Panc1 (cell line): ENCODE measurements around the gene PANK1. TPM values are rescaled to one million over a fixed set of nuclear protein-coding genes. Genes with fewer than 3 reads are reported as not detected.
"Not testable (repeated sequence)": the region's sequence is repeated elsewhere in the genome, so short reads cannot be mapped to it uniquely, and the experiment has no call there.

Source experiments
- ATAC-seq: fragments of 200-7000 bp; cut with Tn5 transposase; 2 replicates; pipeline ENCODE4 v1.9.1; 2020; ENCODE audit warnings: mild to moderate bottlenecking, moderate library complexity
- BruUV-seq: library from RNA; stranded (reverse); fragments of 400-500 nt; replicated peaks from 2 replicates; lab custom pipeline; 2021; lab: Mats Ljungman, UMichigan
- CTCF ChIA-PET: fragments of 300-600 bp; sonication (Branson Sonifier 250); formaldehyde crosslinking; loops from one replicate; lab custom pipeline; 2022; ENCODE audit warnings: antibody characterized with exemption; lab: Charles Lee
- POLR2A ChIA-PET: fragments of 300-600 bp; sonication (Branson Sonifier 250); formaldehyde crosslinking; loops from one replicate; lab custom pipeline; 2022; ENCODE audit warnings: antibody characterized with exemption; lab: Charles Lee
- DNase-seq: peaks from one replicate; pipeline ENCODE4 v3.0.0-alpha.2; 2010; ENCODE audit warnings: low read depth, low spot score
- H3K27ac ChIP-seq: 2 replicates; pipeline ENCODE4 v1.5.1; 2011; ENCODE audit warnings: mild to moderate bottlenecking, low read length, inconsistent platforms
- H3K27me3 ChIP-seq: fragments of 200-500 bp; sonication (Bioruptor generic); 2 replicates; pipeline ENCODE4 v1.6.0; 2014; ENCODE audit warnings: low read length, inconsistent platforms; ENCODE audit not compliant: control insufficient read depth, insufficient read depth
- H3K36me3 ChIP-seq: fragments of 200-500 bp; sonication (Bioruptor generic); 2 replicates; pipeline ENCODE4 v1.5.1; 2014; ENCODE audit warnings: inconsistent platforms, mild to moderate bottlenecking, low read length, moderate library complexity; ENCODE audit not compliant: control insufficient read depth, insufficient read depth
- H3K4me1 ChIP-seq: 2 replicates; pipeline ENCODE4 v1.5.1; 2011; ENCODE audit warnings: inconsistent platforms, mild to moderate bottlenecking, low read length, moderate library complexity; ENCODE audit not compliant: control insufficient read depth, insufficient read depth
- H3K4me3 ChIP-seq, 2 experiments: 2 replicates each; pipeline ENCODE4 v1.5.1; 2011 to 2012; ENCODE audit warnings: low read depth in 2 of 2, low read length in 2 of 2, mild to moderate bottlenecking in 2 of 2, inconsistent platforms in 1 of 2, moderate library complexity in 1 of 2
- H3K9me3 ChIP-seq: fragments of 200-500 bp; sonication (Bioruptor generic); 2 replicates; pipeline ENCODE4 v1.5.1; 2014; ENCODE audit warnings: low read depth, mild to moderate bottlenecking, inconsistent platforms, low read length, moderate library complexity; ENCODE audit not compliant: control insufficient read depth, insufficient read depth
- POLR2AphosphoS5 ChIP-seq: IDR thresholded peaks from 2 replicates; pipeline ENCODE4 v1.6.1; 2012; ENCODE audit warnings: mild to moderate bottlenecking, low read depth, low read length, moderate library complexity
- SIN3A ChIP-seq: IDR thresholded peaks from 2 replicates; pipeline ENCODE4 v1.6.1; 2012; ENCODE audit warnings: low read depth, mild to moderate bottlenecking, low read length, moderate library complexity, borderline replicate concordance; ENCODE audit not compliant: insufficient read depth
- TCF7L2 ChIP-seq: IDR thresholded peaks from 2 replicates; pipeline ENCODE4 v1.6.1; 2011; ENCODE audit warnings: mild to moderate bottlenecking, low read depth, low read length, inconsistent platforms
- in situ Hi-C: cut with HindIII; loops from 2 replicates; pipeline ENCODE4 v1.10.0; 2016; ENCODE audit warnings: low sequenced_read_pairs, low pct_unique_long_range_greater_than_20kb
- intact Hi-C: fragments of 100-400 bp; cut with micrococcal nuclease; formaldehyde crosslinking; loops from one replicate; pipeline ENCODE4 v1.10.0; 2022; ENCODE audit not compliant: unreplicated experiment
- total RNA-seq: library from RNA; stranded (reverse); gene quantifications from one replicate; pipeline ENCODE4 v1.2.1, GENCODE V29; 2021; ENCODE audit not compliant: unreplicated experiment
- TF ChIP-seq, protein P1 (sequence below): fragments of 450-650 bp; IDR thresholded peaks from 2 replicates; pipeline ENCODE4 v1.5.1; 2017; ENCODE audit warnings: mild to moderate bottlenecking
- TF ChIP-seq, protein P2 (sequence below), 2 experiments: IDR thresholded peaks; 2 replicates each; pipeline ENCODE4 v1.6.1; 2011 to 2012; ENCODE audit warnings: low read depth in 2 of 2, control low read depth in 1 of 2, low read length in 1 of 2, mild to moderate bottlenecking in 1 of 2, moderate library complexity in 1 of 2; ENCODE audit not compliant: insufficient read depth in 1 of 2

Gene PANK1
- total RNA-seq, 1 experiment from 2014 or later = 11.0 TPM

DNA sequence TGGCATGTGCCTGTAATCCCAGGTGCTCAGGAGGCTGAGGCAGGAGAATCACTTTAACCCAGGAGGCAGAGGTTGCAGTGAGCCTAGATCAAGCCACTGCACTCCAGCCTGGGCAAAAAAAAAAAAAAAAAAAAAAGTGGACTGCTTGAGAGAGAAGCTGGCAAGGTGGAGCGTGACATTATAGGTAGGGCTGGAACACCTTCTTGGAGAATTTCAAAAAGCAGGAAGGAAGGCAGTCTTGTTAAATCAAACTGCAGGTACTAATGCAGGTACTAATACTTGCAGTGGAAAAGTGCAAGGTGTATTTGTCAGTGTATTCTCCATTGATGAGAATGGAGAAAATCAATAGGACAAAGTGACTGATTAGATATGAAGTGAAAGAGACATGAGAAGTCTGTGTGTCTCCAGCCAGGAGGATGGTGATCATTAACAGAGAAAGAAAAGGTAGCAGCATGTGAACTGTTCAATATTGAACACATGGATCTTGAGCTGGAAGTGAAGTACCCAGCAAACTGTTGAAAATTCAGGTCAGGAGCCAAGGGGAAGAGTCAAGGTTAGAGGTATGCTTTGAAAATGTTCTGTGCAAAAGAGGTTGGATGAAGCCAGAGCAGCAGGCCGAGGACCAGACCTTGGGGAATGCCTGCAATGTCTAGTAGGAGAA lies 97.1 kb downstream of the PANK1 start:
- Histone ChIP-seq H3K27ac (no peak overlapping the region), H3K9me3 (no peaks in the 10 kb centered on the region), H3K36me3 (no peaks in the 10 kb centered on the region), H3K4me1 (no peaks in the 10 kb centered on the region), H3K27me3 (no peaks in the 10 kb centered on the region; the same call in 1 of the 2 replicates), H3K4me3 (no peak overlapping the region)
- intact Hi-C loops = no loop called here
- CTCF ChIA-PET = interaction anchor here (0.6 kb wide), 1 partner anchor 15 kb away, joined by 3 read pairs; no protein-coding TSS in a partner anchor
- DNase-seq (no peak), ATAC-seq (no peak)
- TF ChIP-seq, protein P1, sequence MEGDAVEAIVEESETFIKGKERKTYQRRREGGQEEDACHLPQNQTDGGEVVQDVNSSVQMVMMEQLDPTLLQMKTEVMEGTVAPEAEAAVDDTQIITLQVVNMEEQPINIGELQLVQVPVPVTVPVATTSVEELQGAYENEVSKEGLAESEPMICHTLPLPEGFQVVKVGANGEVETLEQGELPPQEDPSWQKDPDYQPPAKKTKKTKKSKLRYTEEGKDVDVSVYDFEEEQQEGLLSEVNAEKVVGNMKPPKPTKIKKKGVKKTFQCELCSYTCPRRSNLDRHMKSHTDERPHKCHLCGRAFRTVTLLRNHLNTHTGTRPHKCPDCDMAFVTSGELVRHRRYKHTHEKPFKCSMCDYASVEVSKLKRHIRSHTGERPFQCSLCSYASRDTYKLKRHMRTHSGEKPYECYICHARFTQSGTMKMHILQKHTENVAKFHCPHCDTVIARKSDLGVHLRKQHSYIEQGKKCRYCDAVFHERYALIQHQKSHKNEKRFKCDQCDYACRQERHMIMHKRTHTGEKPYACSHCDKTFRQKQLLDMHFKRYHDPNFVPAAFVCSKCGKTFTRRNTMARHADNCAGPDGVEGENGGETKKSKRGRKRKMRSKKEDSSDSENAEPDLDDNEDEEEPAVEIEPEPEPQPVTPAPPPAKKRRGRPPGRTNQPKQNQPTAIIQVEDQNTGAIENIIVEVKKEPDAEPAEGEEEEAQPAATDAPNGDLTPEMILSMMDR = no peak
- no peak for TF ChIP-seq TCF7L2
- TF ChIP-seq SIN3A = no peak
- TF ChIP-seq, protein P2, sequence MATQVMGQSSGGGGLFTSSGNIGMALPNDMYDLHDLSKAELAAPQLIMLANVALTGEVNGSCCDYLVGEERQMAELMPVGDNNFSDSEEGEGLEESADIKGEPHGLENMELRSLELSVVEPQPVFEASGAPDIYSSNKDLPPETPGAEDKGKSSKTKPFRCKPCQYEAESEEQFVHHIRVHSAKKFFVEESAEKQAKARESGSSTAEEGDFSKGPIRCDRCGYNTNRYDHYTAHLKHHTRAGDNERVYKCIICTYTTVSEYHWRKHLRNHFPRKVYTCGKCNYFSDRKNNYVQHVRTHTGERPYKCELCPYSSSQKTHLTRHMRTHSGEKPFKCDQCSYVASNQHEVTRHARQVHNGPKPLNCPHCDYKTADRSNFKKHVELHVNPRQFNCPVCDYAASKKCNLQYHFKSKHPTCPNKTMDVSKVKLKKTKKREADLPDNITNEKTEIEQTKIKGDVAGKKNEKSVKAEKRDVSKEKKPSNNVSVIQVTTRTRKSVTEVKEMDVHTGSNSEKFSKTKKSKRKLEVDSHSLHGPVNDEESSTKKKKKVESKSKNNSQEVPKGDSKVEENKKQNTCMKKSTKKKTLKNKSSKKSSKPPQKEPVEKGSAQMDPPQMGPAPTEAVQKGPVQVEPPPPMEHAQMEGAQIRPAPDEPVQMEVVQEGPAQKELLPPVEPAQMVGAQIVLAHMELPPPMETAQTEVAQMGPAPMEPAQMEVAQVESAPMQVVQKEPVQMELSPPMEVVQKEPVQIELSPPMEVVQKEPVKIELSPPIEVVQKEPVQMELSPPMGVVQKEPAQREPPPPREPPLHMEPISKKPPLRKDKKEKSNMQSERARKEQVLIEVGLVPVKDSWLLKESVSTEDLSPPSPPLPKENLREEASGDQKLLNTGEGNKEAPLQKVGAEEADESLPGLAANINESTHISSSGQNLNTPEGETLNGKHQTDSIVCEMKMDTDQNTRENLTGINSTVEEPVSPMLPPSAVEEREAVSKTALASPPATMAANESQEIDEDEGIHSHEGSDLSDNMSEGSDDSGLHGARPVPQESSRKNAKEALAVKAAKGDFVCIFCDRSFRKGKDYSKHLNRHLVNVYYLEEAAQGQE (IDR thresholded peaks at IDR 0.05; ENCODE audit: insufficient read depth in 1 of 2, low read depth in 2 of 2, low read length in 1 of 2) = no peak
- no peak for TF ChIP-seq POLR2AphosphoS5
- in situ Hi-C loops = no loop called here
- BruUV-seq = no TSS peak
- POLR2A ChIA-PET = no interaction called here

DNA sequence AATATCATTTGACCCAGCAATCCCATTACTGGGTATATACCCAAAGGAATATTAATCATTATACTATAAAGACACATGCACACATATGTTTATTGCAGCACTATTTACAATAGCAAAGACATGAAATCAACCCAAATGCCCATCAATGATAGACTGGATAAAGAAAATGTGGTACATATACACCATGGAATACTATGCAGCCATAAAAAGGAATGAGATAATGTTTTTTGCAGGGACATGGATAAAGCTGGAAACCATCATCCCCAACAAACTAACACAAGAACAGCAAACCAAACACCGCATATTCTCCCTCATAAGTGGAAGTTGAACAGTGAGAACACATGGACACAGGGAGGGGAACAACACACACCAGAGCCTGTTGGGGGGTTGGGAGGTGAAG lies 98.4 kb downstream of the PANK1 start:
- H3K9me3 ChIP-seq, H3K27me3 ChIP-seq, H3K27ac ChIP-seq, ATAC-seq, DNase-seq, in situ Hi-C loops, H3K4me3 ChIP-seq, CTCF ChIA-PET, H3K4me1 ChIP-seq, intact Hi-C loops, H3K36me3 ChIP-seq, POLR2A ChIA-PET, BruUV-seq: not testable (repeated sequence)

DNA sequence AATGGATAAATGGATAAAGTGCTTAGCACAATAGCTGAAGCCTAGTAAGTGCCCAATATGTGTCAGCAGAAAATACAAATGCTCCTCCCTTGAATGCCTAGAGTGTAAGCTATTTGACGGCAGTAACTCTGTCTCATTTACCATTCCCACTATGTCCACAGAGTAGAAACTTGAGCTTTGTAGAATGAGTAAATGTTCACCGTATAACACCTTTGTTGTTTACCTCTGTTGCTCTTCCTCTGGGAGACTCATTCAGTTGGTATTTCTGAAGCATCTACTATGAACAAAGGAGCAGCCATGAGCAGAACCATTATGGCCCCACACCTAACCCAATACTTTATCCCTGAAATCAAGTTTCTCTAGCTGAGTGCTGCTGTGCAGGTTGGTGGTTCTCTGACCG lies 101.2 kb downstream of the PANK1 start:
- ATAC-seq = no peak
- Histone ChIP-seq H3K4me3 (no peak overlapping the region), H3K4me1 (no peaks in the 10 kb centered on the region), H3K27me3 (peaks cover 6% of the 10 kb centered on the region), H3K36me3 (no peaks in the 10 kb centered on the region), H3K9me3 (no peaks in the 10 kb centered on the region), H3K27ac (no peak overlapping the region)
- intact Hi-C loops = no loop called here
- POLR2A ChIA-PET = no interaction called here
- no TSS peak for BruUV-seq
- TF ChIP-seq SIN3A (no peak), POLR2AphosphoS5 (no peak), TCF7L2 (no peak)
- TF ChIP-seq, protein P2 (IDR thresholded peaks at IDR 0.05; ENCODE audit: insufficient read depth in 1 of 2, low read depth in 2 of 2, low read length in 1 of 2) = no peak
- TF ChIP-seq, protein P1 = no peak
- CTCF ChIA-PET = no interaction called here
- DNase-seq = no peak
- in situ Hi-C loops = no loop called here
